SK-N-MC (cell line): ENCODE measurements around the gene SERHL2.
"Not testable (repeated sequence)": the region's sequence is repeated elsewhere in the genome, so short reads cannot be mapped to it uniquely, and the experiment has no call there.

ENCODE experiments used
- DNase-seq: peaks from one replicate; pipeline ENCODE4 v3.0.0-alpha.2; 2011; ENCODE audit warnings: low read depth, low spot score
- H3K27ac ChIP-seq: fragments of 200-600 bp; sonication (generic); 2 replicates; pipeline ENCODE4 v1.5.1; 2016; ENCODE audit warnings: mixed run types
- H3K36me3 ChIP-seq: fragments of 200-600 bp; sonication (generic); 2 replicates; pipeline ENCODE4 v1.6.1; 2017; ENCODE audit warnings: antibody characterized with exemption, low read length, mixed read lengths; ENCODE audit not compliant: insufficient read depth
- H3K4me3 ChIP-seq: fragments of 200-600 bp; sonication (generic); 2 replicates; pipeline ENCODE4 v1.5.1; 2016
- H3K9ac ChIP-seq: fragments of 200-600 bp; sonication (generic); 2 replicates; pipeline ENCODE4 v1.8.0; 2017; ENCODE audit warnings: mixed run types, mixed read lengths; ENCODE audit not compliant: insufficient read length
- H3K9me3 ChIP-seq: fragments of 200-600 bp; sonication (generic); 2 replicates; pipeline ENCODE4 v1.6.1; 2017; ENCODE audit warnings: low read depth, mild to moderate bottlenecking, antibody characterized with exemption, low read length, moderate library complexity, mixed read lengths
- EZH2 ChIP-seq: fragments of 200-600 bp; sonication (generic); IDR thresholded peaks from one replicate; pipeline ENCODE4 v1.6.1; 2017; ENCODE audit warnings: antibody characterized with exemption
- FOXP2 ChIP-seq: optimal IDR thresholded peaks from 2 replicates; pipeline ENCODE3; 2011; ENCODE audit warnings: mild to moderate bottlenecking, moderate library complexity; ENCODE audit not compliant: insufficient read depth; ENCODE audit errors: extremely low read length, control extremely low read depth
- POLR2AphosphoS5 ChIP-seq: IDR thresholded peaks from 2 replicates; pipeline ENCODE4 v1.6.1; 2012; ENCODE audit warnings: mild to moderate bottlenecking, low read depth, low read length, borderline replicate concordance

SERHL2 gene

DNA sequence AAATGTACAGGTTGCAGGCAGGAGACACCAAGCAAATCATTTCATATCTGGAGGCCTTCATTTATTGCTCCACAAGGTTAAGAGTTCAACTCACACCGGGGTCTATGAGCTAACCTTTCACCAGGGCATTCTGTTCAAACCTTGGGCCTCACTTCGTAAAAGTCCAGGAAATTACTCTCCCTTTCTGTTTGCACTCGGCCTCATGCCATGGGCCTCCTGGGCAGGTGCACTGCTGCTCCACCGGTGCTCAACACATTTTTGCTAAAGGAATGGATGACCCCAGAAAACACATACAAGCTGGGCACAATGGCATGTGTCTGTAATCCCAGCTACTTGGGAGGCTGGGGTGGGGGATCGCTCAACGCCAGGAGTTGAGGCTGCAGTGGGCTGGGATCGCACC is 17.6 kb upstream of the SERHL2 start:
- no peak for TF ChIP-seq POLR2AphosphoS5
- no peak for TF ChIP-seq FOXP2
- Histone ChIP-seq H3K9me3 (no peaks in the 10 kb centered on the region), H3K4me3 (no peak overlapping the region), H3K36me3 (no peaks in the 10 kb centered on the region), H3K9ac (no peak overlapping the region), H3K27ac (no peak overlapping the region)
- no peak for DNase-seq

DNA sequence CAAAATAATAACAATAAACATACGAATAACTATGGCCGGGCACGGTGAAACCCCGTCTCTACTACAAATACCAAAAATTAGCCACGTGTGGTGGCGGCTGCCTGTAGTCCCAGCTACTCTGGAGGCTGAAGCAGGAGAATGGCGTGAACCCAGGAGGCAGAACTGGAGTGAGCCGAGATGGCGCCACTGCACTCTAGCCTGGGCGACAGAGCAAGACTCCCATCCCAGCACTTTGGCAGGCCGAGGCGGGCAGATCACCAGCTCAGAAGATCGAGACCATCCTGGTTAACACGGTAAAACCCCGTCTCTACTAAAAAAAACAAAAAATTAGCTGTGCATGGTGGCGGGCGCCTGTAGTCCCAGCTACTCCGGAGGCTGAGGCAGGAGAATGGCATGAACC is 17.1 kb upstream of the SERHL2 start:
- DNase-seq, H3K27ac ChIP-seq, H3K9me3 ChIP-seq, H3K36me3 ChIP-seq, H3K4me3 ChIP-seq, H3K9ac ChIP-seq: not testable (repeated sequence)

DNA sequence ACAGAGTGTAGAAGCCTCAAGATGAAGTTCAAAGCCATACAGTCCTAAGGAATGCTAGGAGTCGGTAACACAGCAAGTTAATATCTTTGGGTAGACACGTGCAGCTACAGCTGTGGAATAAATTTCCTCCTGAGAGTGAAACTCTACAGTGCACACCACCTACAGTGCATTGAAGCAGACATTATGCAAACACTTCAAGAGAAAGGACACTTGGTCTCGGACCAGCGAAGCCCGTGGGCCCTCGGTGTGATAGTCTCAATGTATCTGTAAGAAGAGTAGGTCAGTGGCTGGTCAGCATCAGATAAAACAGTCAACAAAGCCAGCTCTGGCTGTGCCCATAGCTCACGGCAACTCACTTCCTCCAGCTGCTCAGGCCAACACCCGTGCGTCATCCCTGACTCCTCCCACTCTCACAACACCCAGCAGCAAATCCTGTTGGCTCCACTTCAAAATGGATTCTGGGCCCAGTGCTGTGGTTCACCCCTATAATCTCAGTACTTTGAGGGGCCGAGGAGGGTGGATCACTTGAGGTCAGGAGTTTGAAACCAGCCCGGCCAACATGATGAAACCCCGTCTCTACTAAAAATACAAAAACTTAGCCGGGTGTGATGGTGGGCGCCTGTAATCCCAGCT is 16.4 kb upstream of the SERHL2 start:
- H3K9me3 ChIP-seq, DNase-seq, H3K4me3 ChIP-seq, H3K36me3 ChIP-seq, H3K27ac ChIP-seq, H3K9ac ChIP-seq: not testable (repeated sequence)

DNA sequence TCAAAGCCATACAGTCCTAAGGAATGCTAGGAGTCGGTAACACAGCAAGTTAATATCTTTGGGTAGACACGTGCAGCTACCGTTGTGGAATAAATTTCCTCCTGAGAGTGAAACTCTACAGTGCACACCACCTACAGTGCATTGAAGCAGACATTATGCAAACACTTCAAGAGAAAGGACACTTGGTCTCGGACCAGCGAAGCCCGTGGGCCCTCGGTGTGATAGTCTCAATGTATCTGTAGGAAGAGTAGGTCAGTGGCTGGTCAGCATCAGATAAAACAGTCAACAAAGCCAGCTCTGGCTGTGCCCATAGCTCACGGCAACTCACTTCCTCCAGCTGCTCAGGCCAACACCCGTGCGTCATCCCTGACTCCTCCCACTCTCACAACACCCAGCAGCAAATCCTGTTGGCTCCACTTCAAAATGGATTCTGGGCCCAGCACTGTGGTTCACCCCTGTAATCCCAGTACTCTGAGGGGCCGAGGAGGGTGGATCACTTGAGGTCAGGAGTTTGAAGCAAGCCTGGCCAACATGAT is 14.5 kb upstream of the SERHL2 start:
- DNase-seq, H3K9me3 ChIP-seq, H3K9ac ChIP-seq, H3K4me3 ChIP-seq, H3K27ac ChIP-seq, H3K36me3 ChIP-seq: not testable (repeated sequence)

DNA sequence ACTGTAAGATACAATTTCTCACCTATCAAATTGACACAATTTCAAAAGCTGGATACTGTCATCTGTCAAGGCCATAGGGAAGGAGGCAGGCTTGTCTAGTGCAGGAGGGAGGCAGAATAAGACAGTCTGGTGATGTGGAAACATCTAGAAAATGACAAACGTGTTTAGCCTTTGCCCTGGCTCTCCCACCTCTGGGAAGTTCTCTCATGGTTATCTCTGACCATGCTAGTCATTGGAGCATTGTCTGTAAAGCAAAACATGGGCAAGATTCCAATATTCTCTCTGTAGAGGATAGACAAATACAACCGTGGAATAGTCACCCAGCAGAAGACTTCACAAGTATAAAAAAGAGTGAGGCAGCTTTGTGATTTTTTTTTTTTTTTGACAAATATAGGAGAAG is 9.1 kb upstream of the SERHL2 start:
- Histone ChIP-seq H3K36me3 (no peaks in the 10 kb centered on the region), H3K9me3 (no peaks in the 10 kb centered on the region), H3K9ac (no peak overlapping the region), H3K27ac (no peak overlapping the region), H3K4me3 (no peak overlapping the region)
- no peak for DNase-seq
- no peak for TF ChIP-seq FOXP2
- TF ChIP-seq POLR2AphosphoS5: no peak
- TF ChIP-seq EZH2: no peak

DNA sequence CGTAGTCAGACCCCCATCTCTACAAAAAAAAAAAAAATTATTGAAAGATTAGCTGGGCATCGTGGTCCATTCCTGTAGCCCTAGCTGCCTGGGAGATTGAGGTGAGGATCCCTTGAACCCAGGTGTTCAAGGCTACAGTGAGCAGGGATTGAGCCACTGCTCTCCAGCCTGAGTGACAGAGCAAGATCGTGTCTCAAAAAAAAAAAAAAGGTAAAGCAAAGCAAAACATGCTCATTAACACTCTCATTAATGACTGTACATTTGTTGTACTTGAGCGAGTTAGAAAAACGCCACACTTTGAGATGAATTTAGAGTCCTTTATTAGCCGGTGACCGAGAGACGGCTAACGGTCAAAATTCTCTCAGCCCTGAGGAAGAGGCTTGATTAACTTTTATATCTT is 6.2 kb upstream of the SERHL2 start:
- Histone ChIP-seq H3K9me3 (no peaks in the 10 kb centered on the region), H3K36me3 (no peaks in the 10 kb centered on the region)
- TF ChIP-seq EZH2 (no peak), FOXP2 (no peak), POLR2AphosphoS5 (no peak)

DNA sequence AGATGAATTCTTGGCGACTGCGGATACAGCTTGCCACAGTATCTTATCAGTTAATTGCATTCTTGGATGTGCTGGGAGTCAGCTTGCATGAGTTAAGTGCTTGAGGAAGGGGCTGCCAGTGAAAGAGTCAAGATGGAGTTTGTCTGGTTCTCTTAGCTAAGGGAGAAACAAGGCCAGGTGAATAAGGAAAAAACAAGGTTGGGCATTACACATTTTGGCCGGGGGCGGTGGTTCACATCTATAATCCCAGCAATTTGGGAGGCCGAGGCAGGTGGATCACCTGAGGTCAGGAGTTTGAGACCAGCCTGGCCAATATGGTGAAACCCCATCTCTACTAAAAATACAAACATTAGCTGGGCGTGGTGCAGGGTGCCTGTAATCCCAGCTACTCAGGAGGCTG is 5.6 kb upstream of the SERHL2 start:
- not testable (repeated sequence) for DNase-seq, H3K36me3 ChIP-seq, H3K9me3 ChIP-seq, H3K4me3 ChIP-seq, H3K9ac ChIP-seq, H3K27ac ChIP-seq

More for the DNA sequence above, 6.2 kb upstream of the SERHL2 start:
- Histone ChIP-seq H3K4me3 (no peak overlapping the region), H3K27ac (no peak overlapping the region), H3K9ac (no peak overlapping the region)
- DNase-seq: no peak

DNA sequence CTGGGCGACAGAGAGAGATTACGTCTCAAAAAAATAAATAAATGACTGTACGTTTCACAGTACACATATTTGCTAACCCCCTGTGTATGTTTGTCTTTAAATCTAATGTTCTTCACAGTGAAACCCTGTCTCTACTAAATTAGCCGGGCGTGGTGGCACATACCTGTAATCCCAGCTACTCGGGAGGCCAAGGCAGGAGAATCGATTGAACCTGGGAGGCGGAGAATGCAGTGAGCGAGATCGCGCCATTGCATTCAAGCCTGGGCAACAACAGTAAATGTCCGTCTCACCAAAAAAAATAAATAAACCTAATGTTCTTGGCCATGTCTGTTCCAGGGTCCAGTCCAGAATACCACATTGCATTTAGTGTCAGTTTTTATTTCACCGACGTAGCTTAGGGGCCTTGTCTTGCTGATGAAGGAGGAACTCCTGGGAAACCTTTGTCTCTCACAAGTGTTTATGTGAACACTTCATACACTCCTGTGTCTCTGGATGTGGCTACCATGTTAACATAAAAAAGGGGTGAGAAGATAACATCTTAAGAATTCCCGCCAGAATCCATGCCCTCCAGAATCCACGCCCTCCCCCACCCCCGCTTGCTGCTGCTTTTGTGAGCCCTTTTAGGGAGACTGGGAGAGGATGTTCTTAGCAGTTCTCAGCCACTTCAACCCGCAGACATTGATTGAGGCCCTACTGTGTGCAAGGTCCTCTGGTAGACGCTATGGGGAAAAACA is 5.0 kb upstream of the SERHL2 start:
- no peak overlapping the region for H3K9ac ChIP-seq
- H3K4me3 ChIP-seq: no peak overlapping the region
- no peaks in the 10 kb centered on the region for H3K36me3 ChIP-seq
- no peak for DNase-seq
- H3K9me3 ChIP-seq: no peaks in the 10 kb centered on the region
- H3K27ac ChIP-seq: no peak overlapping the region
- TF ChIP-seq POLR2AphosphoS5: no peak
- TF ChIP-seq EZH2: no peak
- TF ChIP-seq FOXP2: no peak

DNA sequence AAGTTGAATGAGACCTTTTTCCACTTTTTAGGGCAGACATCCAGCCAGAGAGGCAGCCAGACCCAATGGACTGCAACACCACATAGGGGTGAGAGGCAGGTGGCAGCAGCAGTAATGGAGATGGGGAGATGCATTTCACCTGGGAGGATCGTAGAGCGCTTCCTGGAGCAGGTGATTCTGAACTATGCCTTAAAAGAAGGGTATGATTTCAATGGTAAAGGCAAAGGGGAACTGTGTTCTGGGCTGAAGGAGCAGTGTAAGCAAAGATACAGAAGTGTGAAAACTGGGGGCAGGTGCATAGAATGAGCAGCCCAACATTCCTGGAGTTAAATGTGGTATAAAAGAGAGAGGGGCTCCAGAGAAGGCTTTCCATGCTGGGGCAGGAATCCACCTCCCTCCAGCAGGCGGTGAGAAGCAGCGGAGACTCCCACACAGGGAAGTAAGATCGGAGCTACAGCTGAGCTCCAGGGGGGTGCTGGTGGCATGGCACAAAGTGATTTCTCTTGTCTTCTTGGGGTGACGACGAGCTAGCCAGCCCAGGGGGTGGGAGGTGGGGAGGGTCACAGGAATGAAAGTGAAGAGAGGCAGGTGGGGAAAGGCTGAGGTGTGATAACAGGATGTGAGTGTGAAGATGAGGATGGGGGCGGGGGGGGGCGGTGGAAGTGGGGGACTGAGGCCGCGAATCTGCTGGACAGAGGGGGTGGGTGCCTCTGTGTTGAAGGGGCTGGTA is 4.3 kb upstream of the SERHL2 start:
- H3K9me3 ChIP-seq: no peaks in the 10 kb centered on the region
- no peak overlapping the region for H3K4me3 ChIP-seq
- TF ChIP-seq POLR2AphosphoS5: no peak
- TF ChIP-seq FOXP2: no peak
- TF ChIP-seq EZH2: no peak
- DNase-seq: no peak
- H3K36me3 ChIP-seq: no peaks in the 10 kb centered on the region
- H3K27ac ChIP-seq: no peak overlapping the region
- H3K9ac ChIP-seq: no peak overlapping the region

DNA sequence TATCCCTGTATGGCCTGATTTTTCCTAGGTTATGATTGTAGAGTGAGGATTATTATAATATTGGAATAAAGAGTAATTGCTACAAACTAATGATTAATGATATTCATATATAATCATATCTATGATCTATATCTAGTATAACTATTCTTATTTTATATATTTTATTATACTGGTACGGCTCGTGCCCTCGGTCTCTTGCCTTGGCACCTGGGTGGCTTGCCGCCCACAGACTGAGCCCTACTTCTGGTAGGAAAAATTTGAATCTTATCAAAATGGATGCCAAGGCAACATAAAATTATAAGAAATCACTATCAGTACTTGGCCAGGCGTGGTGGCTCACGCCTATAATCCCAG is 1.5 kb upstream of the SERHL2 start:
- H3K9me3 ChIP-seq, H3K4me3 ChIP-seq, H3K36me3 ChIP-seq, H3K9ac ChIP-seq, DNase-seq, H3K27ac ChIP-seq: not testable (repeated sequence)
